ENCODE measurements around the gene CDK6. TPM values are rescaled to one million over a fixed set of nuclear protein-coding genes. Genes with fewer than 3 reads are reported as not detected.

CDK6 gene
- total and polyA plus RNA-seq, 10 of the 15 experiments (the other 5 are each of a cell fraction or from before 2014, with no cell fraction given), result 8.0 to 118 (median 45.8) TPM

DNA sequence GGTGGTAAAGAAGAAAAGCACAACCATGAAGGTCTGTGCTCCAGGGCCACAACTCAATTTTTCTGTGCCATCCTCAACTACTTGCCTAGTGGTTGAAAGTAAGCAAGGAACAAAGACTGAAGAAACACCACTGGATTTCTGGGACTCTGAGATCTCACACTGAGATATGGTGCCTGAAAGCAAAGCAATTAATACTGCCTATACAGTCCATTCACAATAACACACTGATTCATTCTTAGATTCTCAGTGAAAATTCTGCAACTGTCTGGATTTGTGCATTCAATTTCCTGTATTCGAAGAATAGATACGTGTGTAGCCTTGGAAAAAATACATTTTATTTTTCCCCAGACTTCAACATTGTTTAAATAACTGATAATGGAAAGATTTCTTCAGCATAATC is 129.8 kb downstream of the CDK6 start:
- peaks cover 5% of the 10 kb centered on the region; the same call in 1 of the 2 replicates for H3K4me1 ChIP-seq (ENCODE audit: control insufficient read depth, insufficient read depth, low read length)
- no peaks in the 10 kb centered on the region for H4K20me1 ChIP-seq (ENCODE audit: control insufficient read depth, insufficient read depth)
- in situ Hi-C loops (cut with MboI) (no loop called here), intact Hi-C loops (cut with micrococcal nuclease; ENCODE audit: unreplicated experiment) (loop anchor here (5.0 kb wide), 2 partner anchors 106 to 126 kb away; no protein-coding TSS in a partner anchor)
- no peak overlapping the region for H3K27ac ChIP-seq (ENCODE audit: control insufficient read depth, insufficient read depth)
- FAIRE-seq (no peak), ATAC-seq (no peak), DNase-seq (ENCODE audit: low read depth, low spot score) (no peak)
- no peaks in the 10 kb centered on the region for H3K27me3 ChIP-seq (replicated peaks in 1 of 2; ENCODE audit: control insufficient read depth in 2 of 2, insufficient read depth in 2 of 2, low read length in 1 of 2)
- ChIA-PET RAD21 (ENCODE audit: unreplicated experiment) (no interaction called here), CTCF (no interaction called here), SMC1A (ENCODE audit: uncharacterized antibody, unreplicated experiment) (interaction anchor here (0.8 kb wide), 1 partner anchor 22 kb away, joined by 3 read pairs; no protein-coding TSS in a partner anchor), POLR2A (interaction anchor here (1.5 kb wide), 1 partner anchor 11 kb away, joined by 4 read pairs; no protein-coding TSS in a partner anchor)
- TF ChIP-seq, protein P1, sequence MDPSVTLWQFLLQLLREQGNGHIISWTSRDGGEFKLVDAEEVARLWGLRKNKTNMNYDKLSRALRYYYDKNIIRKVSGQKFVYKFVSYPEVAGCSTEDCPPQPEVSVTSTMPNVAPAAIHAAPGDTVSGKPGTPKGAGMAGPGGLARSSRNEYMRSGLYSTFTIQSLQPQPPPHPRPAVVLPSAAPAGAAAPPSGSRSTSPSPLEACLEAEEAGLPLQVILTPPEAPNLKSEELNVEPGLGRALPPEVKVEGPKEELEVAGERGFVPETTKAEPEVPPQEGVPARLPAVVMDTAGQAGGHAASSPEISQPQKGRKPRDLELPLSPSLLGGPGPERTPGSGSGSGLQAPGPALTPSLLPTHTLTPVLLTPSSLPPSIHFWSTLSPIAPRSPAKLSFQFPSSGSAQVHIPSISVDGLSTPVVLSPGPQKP (IDR thresholded peaks at IDR 0.05; ENCODE audit: low read depth, low read length), result no peak
- TF ChIP-seq POU2F2 (IDR thresholded peaks at IDR 0.05; ENCODE audit: borderline replicate concordance, low read depth, low read length) (no peak), RELB (IDR thresholded peaks at IDR 0.05; ENCODE audit: low read depth) (no peak), IRF4 (IDR thresholded peaks at IDR 0.05; ENCODE audit: low read depth, low read length) (no peak), TAF1 (IDR thresholded peaks at IDR 0.05; ENCODE audit: borderline replicate concordance, low read depth, low read length) (no peak), EED (IDR thresholded peaks at IDR 0.05; ENCODE audit: low read depth) (no peak), FOS (IDR thresholded peaks at IDR 0.05; ENCODE audit: borderline replicate concordance, extremely low read depth, insufficient read length) (no peak)
- TF ChIP-seq, protein P2, sequence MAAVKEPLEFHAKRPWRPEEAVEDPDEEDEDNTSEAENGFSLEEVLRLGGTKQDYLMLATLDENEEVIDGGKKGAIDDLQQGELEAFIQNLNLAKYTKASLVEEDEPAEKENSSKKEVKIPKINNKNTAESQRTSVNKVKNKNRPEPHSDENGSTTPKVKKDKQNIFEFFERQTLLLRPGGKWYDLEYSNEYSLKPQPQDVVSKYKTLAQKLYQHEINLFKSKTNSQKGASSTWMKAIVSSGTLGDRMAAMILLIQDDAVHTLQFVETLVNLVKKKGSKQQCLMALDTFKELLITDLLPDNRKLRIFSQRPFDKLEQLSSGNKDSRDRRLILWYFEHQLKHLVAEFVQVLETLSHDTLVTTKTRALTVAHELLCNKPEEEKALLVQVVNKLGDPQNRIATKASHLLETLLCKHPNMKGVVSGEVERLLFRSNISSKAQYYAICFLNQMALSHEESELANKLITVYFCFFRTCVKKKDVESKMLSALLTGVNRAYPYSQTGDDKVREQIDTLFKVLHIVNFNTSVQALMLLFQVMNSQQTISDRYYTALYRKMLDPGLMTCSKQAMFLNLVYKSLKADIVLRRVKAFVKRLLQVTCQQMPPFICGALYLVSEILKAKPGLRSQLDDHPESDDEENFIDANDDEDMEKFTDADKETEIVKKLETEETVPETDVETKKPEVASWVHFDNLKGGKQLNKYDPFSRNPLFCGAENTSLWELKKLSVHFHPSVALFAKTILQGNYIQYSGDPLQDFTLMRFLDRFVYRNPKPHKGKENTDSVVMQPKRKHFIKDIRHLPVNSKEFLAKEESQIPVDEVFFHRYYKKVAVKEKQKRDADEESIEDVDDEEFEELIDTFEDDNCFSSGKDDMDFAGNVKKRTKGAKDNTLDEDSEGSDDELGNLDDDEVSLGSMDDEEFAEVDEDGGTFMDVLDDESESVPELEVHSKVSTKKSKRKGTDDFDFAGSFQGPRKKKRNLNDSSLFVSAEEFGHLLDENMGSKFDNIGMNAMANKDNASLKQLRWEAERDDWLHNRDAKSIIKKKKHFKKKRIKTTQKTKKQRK (IDR thresholded peaks at IDR 0.05; ENCODE audit: low read depth, low read length), result no peak
- TF ChIP-seq, protein P3, sequence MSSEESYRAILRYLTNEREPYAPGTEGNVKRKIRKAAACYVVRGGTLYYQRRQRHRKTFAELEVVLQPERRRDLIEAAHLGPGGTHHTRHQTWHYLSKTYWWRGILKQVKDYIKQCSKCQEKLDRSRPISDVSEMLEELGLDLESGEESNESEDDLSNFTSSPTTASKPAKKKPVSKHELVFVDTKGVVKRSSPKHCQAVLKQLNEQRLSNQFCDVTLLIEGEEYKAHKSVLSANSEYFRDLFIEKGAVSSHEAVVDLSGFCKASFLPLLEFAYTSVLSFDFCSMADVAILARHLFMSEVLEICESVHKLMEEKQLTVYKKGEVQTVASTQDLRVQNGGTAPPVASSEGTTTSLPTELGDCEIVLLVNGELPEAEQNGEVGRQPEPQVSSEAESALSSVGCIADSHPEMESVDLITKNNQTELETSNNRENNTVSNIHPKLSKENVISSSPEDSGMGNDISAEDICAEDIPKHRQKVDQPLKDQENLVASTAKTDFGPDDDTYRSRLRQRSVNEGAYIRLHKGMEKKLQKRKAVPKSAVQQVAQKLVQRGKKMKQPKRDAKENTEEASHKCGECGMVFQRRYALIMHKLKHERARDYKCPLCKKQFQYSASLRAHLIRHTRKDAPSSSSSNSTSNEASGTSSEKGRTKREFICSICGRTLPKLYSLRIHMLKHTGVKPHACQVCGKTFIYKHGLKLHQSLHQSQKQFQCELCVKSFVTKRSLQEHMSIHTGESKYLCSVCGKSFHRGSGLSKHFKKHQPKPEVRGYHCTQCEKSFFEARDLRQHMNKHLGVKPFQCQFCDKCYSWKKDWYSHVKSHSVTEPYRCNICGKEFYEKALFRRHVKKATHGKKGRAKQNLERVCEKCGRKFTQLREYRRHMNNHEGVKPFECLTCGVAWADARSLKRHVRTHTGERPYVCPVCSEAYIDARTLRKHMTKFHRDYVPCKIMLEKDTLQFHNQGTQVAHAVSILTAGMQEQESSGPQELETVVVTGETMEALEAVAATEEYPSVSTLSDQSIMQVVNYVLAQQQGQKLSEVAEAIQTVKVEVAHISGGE (CRISPR knock-in tag; IDR thresholded peaks at IDR 0.05), result no peak
- H3K9me3 ChIP-seq (replicated peaks; ENCODE audit: control insufficient read depth, insufficient read depth, low read length), result peaks cover 2% of the 10 kb centered on the region; the same call in 2 of the 3 replicates
- WGBS (ENCODE audit: insufficient coverage, insufficient replicate concordance, low lambda C conversion rate, missing lambda C conversion rate), result 49% methylated on average over 2 of the region's 2 CpGs
- H3K4me3 ChIP-seq, result no peak overlapping the region
- H2AFZ ChIP-seq (ENCODE audit: control insufficient read depth, low read depth, low read length), result no peak overlapping the region
- H3K79me2 ChIP-seq (ENCODE audit: control insufficient read depth, insufficient read depth, low read length), result no peaks in the 10 kb centered on the region
- BruUV-seq (replicated peaks), result no TSS peak
- H3K9ac ChIP-seq (ENCODE audit: control insufficient read depth, insufficient read depth, low read length), result no peak overlapping the region
- peaks cover 0 to 1% of the 10 kb centered on the region in 2 experiments; a peak in 3 of 4 replicates for H3K36me3 ChIP-seq (ENCODE audit: control insufficient read depth in 2 of 2, insufficient read depth in 2 of 2, low read length in 1 of 2)
- H3K4me2 ChIP-seq (ENCODE audit: control insufficient read depth, insufficient read depth), result no peak overlapping the region

Data from GM12878 (cell line).